RCC 7860 (cell line): ENCODE data around the gene MS4A10.

ENCODE experiments used
- DNase-seq: peaks from one replicate; pipeline ENCODE4 v3.0.0-alpha.2; 2015; ENCODE audit warnings: low spot score
- FAIRE-seq: peaks from 2 replicates; lab custom pipeline; 2012; peaks lifted over from hg19 to GRCh38; lab: Jason Lieb, UNC

Gene MS4A10

DNA sequence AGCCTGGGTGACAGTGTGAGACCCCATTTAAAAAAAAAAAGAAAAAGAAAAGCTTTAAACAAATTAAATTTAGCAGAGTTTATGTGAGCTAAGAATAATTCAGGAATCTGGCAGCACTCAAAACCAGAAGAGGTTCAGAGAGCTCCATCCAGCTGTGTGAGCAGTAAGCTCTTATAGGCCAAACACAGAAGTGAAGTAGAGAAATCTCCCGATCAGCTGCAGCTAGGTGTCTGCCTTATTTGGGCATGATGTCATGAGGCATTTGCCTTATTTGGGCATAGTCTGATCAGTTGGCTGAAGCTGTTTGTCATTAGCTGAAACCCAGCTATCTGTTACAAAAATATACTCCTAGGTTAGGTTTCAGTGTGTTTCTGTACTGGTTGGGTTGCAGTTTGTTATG, 20.3 kb upstream of the MS4A10 start:
- DNase-seq, result no peak
- FAIRE-seq, result no peak

DNA sequence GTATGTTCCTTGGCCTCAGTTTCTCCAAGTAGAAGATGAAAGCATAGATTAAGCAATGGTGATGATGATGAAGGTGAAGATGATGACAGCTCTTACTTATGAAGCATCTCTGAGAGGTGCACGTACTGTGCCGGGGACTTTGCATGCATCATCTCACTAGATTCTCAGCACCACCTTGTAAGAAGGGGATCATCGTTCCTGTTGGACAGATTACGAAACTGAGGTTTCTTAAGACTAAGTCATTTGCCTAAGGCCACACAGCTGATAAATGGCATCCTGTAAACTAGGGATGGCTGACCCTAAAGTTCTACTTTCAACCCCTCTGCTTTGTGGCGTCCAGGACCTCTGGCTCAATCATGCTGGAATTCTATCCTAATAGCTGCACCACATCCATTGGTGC, 19.8 kb upstream of the MS4A10 start:
- FAIRE-seq (no peak), DNase-seq (no peak)

DNA sequence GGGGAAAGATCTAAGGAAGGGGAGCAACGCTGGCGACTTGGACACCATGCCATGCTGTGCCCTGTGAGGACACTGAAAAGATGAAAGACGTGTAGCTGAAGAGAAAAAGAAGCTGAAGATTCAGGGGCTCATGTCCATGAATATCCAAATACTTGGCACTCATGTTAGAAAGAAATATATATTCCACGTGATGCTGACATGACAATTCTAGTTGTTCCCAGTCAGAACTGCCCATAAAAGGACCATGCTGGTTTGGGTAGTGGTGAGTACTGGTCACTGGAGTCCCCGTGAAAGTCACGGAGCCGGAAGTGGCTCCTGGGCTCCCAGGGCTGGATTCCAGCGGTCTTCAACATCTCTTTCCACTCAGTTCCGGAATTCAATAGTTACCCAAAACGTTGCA, 18.6 kb upstream of the MS4A10 start:
- FAIRE-seq, result no peak
- DNase-seq, result no peak

DNA sequence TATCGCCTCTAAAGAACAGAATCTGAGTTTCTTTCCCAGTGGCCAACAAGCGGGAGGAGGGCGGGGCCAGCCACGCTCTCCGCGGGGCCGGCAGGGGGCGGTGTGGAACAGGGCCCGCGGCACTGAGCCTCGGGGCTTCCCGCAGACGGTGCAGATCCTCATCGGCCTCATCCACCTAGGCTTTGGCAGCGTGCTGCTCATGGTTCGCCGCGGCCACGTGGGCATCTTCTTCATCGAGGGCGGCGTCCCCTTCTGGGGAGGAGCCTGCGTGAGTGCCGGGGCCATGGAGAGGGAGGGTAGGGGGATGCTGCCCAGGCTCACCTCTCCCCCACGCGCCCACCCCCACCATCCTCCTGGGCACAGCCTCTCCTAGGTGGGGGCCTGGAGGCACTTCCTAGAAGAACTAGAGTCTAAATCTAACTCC, 17.7 kb upstream of the MS4A10 start:
- FAIRE-seq (no peak), DNase-seq (no peak)

DNA sequence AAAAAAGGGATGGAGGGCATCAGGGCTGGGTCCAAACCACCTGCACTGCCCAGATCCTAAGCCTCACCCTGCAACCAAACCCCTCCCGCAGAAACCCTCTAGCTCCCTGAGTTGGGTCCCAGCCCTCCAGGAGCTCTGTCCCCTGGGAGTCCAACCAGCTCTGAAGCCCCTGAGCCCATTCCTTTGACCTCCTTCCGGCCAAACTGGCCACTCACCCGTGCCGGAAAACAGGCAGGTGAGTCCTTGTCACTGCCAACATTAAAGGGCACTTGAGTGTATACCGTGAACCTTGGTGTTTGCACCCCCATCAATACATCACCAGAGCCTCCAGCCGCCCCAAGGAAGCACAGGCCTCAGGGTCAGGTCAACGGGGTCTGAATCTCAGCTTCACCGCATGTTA, 16.9 kb upstream of the MS4A10 start:
- no peak for DNase-seq
- FAIRE-seq, result no peak

DNA sequence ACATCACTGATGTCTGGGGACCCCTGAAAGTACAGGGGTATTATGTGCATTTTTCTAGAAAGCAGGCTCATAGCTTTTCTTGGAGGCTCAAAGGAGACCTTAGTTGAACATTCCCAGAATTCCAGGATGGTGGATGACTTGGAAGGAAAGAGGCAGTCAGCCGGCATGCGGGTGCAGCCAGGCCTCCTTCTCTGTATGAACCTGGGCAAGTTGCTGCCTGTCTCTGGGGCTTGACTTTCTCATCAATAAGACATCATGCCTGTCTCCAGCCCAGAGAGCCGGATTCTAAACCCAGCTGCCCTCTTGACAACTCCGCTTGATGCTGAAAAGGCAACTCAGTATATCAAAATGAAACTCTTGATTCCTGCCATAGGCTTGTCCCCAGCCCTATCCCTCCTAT, 15.9 kb upstream of the MS4A10 start:
- no peak for DNase-seq
- FAIRE-seq, result no peak

DNA sequence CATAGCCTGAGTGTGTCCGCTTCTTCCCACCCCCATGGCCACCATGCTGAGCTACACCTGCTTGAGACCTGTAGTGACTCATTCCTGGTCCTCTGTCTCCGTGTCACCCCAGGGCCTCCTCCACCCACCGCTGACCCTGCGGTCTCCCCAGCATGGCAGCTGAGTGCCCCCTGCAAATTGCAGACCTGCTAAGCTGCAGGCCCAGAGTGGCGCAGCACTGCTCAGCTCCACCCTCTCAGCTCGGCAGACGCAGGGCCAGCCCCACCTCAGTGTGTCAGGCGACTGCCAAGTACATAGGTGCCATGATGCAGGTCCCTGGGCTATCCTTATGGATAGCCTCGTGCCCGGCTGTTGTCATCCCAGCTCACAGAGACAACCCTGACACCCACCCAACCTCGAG, 15.3 kb upstream of the MS4A10 start:
- no peak for FAIRE-seq
- DNase-seq, result no peak

DNA sequence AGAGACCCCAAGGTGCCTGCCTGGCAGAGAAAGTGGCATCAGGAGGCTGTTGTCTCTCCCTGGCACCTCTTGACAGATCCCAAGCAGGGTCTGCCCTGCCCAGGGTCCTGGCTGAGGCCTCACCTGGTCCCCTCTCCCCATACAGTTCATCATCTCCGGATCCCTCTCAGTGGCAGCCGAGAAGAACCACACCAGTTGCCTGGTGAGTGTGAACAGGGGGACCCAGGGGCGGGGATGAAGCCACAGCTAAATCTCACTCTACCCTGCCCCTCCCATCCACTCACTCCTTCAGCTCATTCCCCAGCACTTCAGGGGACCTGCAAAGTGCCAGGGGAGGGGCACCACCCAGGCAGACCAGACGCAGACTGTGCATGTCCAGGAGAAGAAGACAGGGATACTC, 14.0 kb upstream of the MS4A10 start:
- no peak for FAIRE-seq
- no peak for DNase-seq

- no peak for FAIRE-seq
Measured at GRCh38 chr11:60771879-60772525, 13.1 kb upstream of the MS4A10 start.

GRCh38 chr11:60772666-60773065, 12.5 kb upstream of the MS4A10 start:
- DNase-seq (no peak), FAIRE-seq (no peak)

More at GRCh38 chr11:60771879-60772525, 13.1 kb upstream of the MS4A10 start:
- no peak for DNase-seq

GRCh38 chr11:60774726-60775125, 10.4 kb upstream of the MS4A10 start:
- FAIRE-seq, result no peak
- no peak for DNase-seq

- no peak for FAIRE-seq
Measured at GRCh38 chr11:60775420-60775961, 9.6 kb upstream of the MS4A10 start.

GRCh38 chr11:60776167-60776566, 9.0 kb upstream of the MS4A10 start:
- no peak for DNase-seq
- no peak for FAIRE-seq

More at GRCh38 chr11:60775420-60775961, 9.6 kb upstream of the MS4A10 start:
- DNase-seq, result peak; percentile 71

DNA sequence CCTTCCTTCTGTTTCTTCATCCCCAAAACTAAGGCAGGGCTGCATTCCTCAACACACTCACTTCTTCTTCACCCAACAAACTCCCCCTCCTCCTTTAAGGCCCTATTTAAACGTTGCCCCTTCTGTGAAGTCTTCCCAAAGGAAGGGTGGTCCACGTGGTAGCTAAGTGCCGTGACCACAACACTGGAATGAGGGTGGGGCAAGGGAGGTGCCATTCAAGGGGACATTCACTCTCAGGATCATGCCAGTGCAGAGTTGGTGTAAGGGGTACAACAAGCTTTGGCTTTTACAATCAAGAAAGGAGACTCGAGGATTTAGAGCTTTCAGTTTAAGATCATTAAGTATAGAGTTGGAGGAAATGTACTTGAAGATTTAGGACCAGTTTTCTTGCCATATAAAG, 8.0 kb upstream of the MS4A10 start:
- no peak for FAIRE-seq
- DNase-seq, result no peak

- DNase-seq, result peak; percentile 66
- no peak for FAIRE-seq
Measured at GRCh38 chr11:60777572-60777971, 7.6 kb upstream of the MS4A10 start.

DNA sequence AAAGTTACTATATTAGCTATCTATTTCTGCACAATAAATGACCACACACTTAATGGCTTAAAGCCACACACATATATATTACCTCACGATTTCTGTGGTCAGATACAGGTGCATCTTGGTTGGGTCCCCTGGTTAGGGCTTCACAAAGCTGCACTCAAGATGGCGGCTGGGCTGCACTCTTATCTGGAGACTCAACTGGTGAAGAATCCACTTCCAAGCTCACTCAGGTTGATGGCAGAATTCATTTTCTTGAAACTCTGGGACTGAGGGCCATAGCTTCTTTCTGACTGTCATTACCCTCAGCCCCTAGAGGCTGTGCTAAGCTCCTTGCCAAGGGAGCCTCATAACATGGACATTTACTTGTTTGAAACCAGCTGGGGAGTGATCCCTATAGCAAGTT, 5.1 kb upstream of the MS4A10 start:
- DNase-seq (no peak), FAIRE-seq (no peak)

- FAIRE-seq (no peak), DNase-seq (no peak)
Measured at GRCh38 chr11:60780774-60781173, 4.4 kb upstream of the MS4A10 start.

DNA sequence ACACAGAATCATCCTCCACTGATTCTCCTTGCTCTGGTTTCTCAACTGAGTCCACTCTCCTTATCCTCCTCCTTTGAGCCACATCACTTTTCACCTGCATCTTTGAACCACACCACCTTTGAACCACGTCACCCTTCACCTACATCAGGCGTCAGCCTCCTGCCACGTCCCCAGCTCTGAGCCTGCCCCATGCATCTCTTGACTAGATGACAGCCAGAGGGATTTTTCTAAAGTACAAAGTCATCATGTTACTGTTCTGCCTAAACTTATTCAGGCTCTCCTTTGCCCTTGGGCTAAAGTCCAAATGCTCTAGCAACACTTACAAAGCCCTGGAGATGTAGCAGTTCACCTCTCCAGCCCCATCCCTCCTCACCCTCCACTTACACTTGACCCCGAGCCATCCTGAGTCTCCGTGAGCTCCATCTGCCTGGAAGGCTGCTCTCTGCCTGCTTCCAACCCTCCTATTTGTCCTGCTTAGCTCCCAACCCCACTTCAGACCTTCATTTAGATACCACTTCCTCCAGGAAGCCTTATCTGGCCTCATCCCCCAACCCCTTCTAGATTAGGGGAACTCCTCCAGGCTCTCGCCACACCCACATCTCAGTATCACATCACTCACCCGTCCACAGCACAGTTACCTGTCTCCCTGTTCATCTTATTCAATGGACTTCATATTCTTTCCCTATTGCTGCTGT, 3.7 kb upstream of the MS4A10 start:
- FAIRE-seq, result no peak

DNA sequence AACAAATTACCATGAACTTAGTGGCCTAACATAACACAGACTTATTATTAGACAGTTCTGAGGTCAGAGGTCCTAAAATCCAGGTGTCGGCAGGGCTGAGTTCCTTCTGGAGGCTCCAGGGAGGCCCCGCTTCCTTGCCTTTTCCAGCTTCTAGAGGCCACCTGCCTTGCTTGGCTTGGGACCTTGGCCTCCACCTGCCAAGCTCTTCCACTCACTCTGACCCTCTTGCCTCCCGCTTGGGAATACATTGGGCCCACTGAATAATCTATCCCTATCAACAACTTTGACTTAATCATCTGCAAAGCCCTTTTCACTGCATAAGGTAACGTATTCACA, 3.2 kb upstream of the MS4A10 start:
- FAIRE-seq (no peak), DNase-seq (no peak)

More for the DNA sequence above, 3.7 kb upstream of the MS4A10 start:
- DNase-seq, result no peak

- no peak for DNase-seq
- FAIRE-seq, result no peak
Measured at GRCh38 chr11:60782393-60783140, 2.6 kb upstream of the MS4A10 start.

DNA sequence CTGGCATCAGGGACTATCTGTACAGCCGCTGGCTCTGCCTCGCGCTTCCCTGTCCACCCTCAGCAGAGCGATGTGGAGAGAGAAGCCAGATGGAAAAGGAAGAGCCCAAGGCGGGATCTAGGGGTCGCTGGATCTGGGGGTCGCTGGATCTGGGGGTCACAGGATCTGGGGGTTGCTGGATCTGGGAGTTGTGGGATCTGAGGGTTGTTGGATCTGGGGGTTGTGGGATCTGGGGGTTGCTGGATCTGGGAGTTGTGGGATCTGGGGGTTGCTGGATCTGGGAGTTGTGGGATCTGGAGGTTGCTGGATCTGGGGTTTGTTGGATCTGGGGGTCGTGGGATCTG, 2.0 kb upstream of the MS4A10 start:
- FAIRE-seq, result no peak
- DNase-seq, result no peak

DNA sequence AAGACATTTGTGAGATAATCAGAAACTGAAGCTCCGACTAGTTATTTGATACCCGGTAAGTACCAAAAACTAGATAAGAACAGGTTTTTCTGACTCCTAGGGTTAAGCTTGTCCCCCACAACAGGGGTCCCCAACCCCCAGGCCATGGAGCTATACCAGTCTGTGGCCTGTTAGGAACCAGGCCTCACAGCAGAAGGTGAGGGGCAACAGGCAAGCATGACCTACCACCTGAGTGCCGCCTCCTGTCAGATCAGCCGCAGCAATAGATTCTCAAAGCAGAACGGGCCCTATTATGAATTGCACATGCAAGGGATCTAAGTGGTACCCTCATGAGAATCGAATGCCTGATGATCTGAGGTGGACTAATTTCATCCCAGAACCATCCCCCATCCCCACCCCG, 1.2 kb upstream of the MS4A10 start:
- DNase-seq (no peak), FAIRE-seq (no peak)
